ENCODE measurements around the gene ZSCAN12.
A peak's percentile ranks its signal among the peaks of the same experiment; 100 is the strongest.

Gene ZSCAN12

GRCh38 chr6:28353356-28353755 is 46.2 kb downstream of the ZSCAN12 start:
- no peak for DNase-seq

GRCh38 chr6:28351493-28351925 is 48.0 kb downstream of the ZSCAN12 start:
- DNase-seq = no peak

- DNase-seq = no peak
Measured at GRCh38 chr6:28351087-28351486, 48.5 kb downstream of the ZSCAN12 start.

- DNase-seq = peak; percentile 86
Measured at GRCh38 chr6:28349892-28350737, 49.4 kb downstream of the ZSCAN12 start, which contains the start of gene ZKSCAN3. ZKSCAN3 (plus strand) TSS chr6:28349947; CDS start chr6:28359587, 9,640 bp downstream.

GRCh38 chr6:28349344-28349891 is 50.1 kb downstream of the ZSCAN12 start:
- DNase-seq = no peak

GRCh38 chr6:28347119-28347518 is 52.4 kb downstream of the ZSCAN12 start:
- no peak for DNase-seq

GRCh38 chr6:28345201-28345600 is 54.3 kb downstream of the ZSCAN12 start:
- no peak for DNase-seq

GRCh38 chr6:28343898-28344677 is 55.5 kb downstream of the ZSCAN12 start:
- no peak for DNase-seq

GRCh38 chr6:28340310-28341095 is 59.0 kb downstream of the ZSCAN12 start:
- DNase-seq = no peak

GRCh38 chr6:28337121-28337520 is 62.4 kb downstream of the ZSCAN12 start:
- no peak for DNase-seq

GRCh38 chr6:28336284-28337120 is 63.0 kb downstream of the ZSCAN12 start:
- peak; percentile 54 for DNase-seq

GRCh38 chr6:28335564-28336283 is 63.8 kb downstream of the ZSCAN12 start, which contains the start of gene ZSCAN31:
ZSCAN31 (minus strand) TSS chr6:28336148; CDS start chr6:28329683, 6,465 bp downstream.
- DNase-seq = peak; percentile 94

GRCh38 chr6:28335040-28335563 is 64.4 kb downstream of the ZSCAN12 start:
- no peak for DNase-seq

GRCh38 chr6:28334286-28335039 is 65.1 kb downstream of the ZSCAN12 start:
- DNase-seq = no peak

GRCh38 chr6:28333599-28334018 is 65.9 kb downstream of the ZSCAN12 start:
- no peak for DNase-seq

- DNase-seq = no peak
Measured at GRCh38 chr6:28333047-28333446, 66.5 kb downstream of the ZSCAN12 start.

GRCh38 chr6:28330041-28330440 is 69.5 kb downstream of the ZSCAN12 start:
- DNase-seq = no peak
